IMR-90 (cell line): Measurements from ENCODE around the gene LYRM4. TPM values are rescaled to one million over a fixed set of nuclear protein-coding genes. Genes with fewer than 3 reads are reported as not detected.

Experiments used
- ATAC-seq: fragments of 200-7000 bp; cut with Tn5 transposase; 2 replicates; pipeline ENCODE4 v1.9.1; 2020; ENCODE audit warnings: low read depth, mild to moderate bottlenecking, moderate library complexity
- BruUV-seq: library from RNA; stranded (reverse); fragments of 400-500 nt; replicated peaks from 2 replicates; lab custom pipeline; 2021; lab: Mats Ljungman, UMichigan
- CTCF ChIA-PET: fragments of 300-600 bp; formaldehyde crosslinking; extraction: SDS; loops from one replicate; lab custom pipeline; 2021; ENCODE audit warnings: antibody characterized with exemption; lab: Yijun Ruan, JAX
- POLR2A ChIA-PET: fragments of 300-600 bp; sonication (Branson Sonifier 250); formaldehyde crosslinking; loops from one replicate; lab custom pipeline; 2022; ENCODE audit warnings: antibody characterized with exemption; ENCODE audit not compliant: unreplicated experiment; lab: Charles Lee
- DNase-seq: peaks from one replicate; pipeline ENCODE4 v3.0.0; 2013
- H2AFZ ChIP-seq: replicated peaks from 2 replicates; pipeline ENCODE3; 2013; ENCODE audit warnings: low read length, mild to moderate bottlenecking; ENCODE audit not compliant: poor library complexity
- H2AK5ac ChIP-seq: 2 replicates; pipeline ENCODE4 v1.6.1; 2013; ENCODE audit warnings: low read depth, low read length, inconsistent platforms
- H2AK9ac ChIP-seq: replicated peaks from 2 replicates; pipeline ENCODE3; 2013; ENCODE audit warnings: mild to moderate bottlenecking, low read depth, low read length, moderate library complexity; ENCODE audit not compliant: poor library complexity
- H2BK120ac ChIP-seq: 2 replicates; pipeline ENCODE4 v1.6.1; 2013; ENCODE audit warnings: low read depth, low read length, inconsistent platforms
- H2BK15ac ChIP-seq: 3 replicates; pipeline ENCODE4 v1.6.1; 2013; ENCODE audit warnings: low read depth, low read length, inconsistent platforms
- H2BK20ac ChIP-seq: 2 replicates; pipeline ENCODE4 v1.6.1; 2013; ENCODE audit warnings: low read depth, mild to moderate bottlenecking, inconsistent platforms, low read length, moderate library complexity
- H2BK5ac ChIP-seq: 2 replicates; pipeline ENCODE4 v1.6.1; 2013; ENCODE audit warnings: mild to moderate bottlenecking, low read depth, low read length, inconsistent platforms; ENCODE audit not compliant: poor library complexity, severe bottlenecking
- H3K14ac ChIP-seq: replicated peaks from 2 replicates; pipeline ENCODE4 v1.6.1; 2013; ENCODE audit warnings: low read depth, low read length, inconsistent platforms
- H3K18ac ChIP-seq: 2 replicates; pipeline ENCODE4 v1.6.1; 2013; ENCODE audit warnings: low read depth, low read length, control low read depth
- H3K23ac ChIP-seq: 2 replicates; pipeline ENCODE4 v1.6.1; 2013; ENCODE audit warnings: low read depth, low read length, inconsistent platforms
- H3K27ac ChIP-seq: 2 replicates; pipeline ENCODE4 v1.5.1; 2013; ENCODE audit warnings: mild to moderate bottlenecking, control low read depth, low read length; ENCODE audit not compliant: insufficient read depth
- H3K27me3 ChIP-seq: 2 replicates; pipeline ENCODE4 v1.6.1; 2013; ENCODE audit warnings: low read length; ENCODE audit not compliant: control insufficient read depth, insufficient read depth
- H3K36me3 ChIP-seq: 2 replicates; pipeline ENCODE4 v1.6.1; 2013; ENCODE audit warnings: low read length, mixed read lengths; ENCODE audit not compliant: control insufficient read depth, insufficient read depth
- H3K4ac ChIP-seq: 2 replicates; pipeline ENCODE4 v1.6.1; 2013; ENCODE audit warnings: low read depth, low read length, inconsistent platforms
- H3K4me1 ChIP-seq: 2 replicates; pipeline ENCODE4 v1.6.1; 2013; ENCODE audit warnings: low read length, mixed read lengths; ENCODE audit not compliant: control insufficient read depth, insufficient read depth
- H3K4me2 ChIP-seq: 2 replicates; pipeline ENCODE4 v1.6.1; 2013; ENCODE audit warnings: low read depth, mild to moderate bottlenecking, control low read depth, low read length, moderate library complexity
- H3K4me3 ChIP-seq: 2 replicates; pipeline ENCODE4 v1.5.1; 2013; ENCODE audit warnings: low read depth, mild to moderate bottlenecking, control low read depth, low read length, moderate library complexity; ENCODE audit not compliant: insufficient read depth
- H3K56ac ChIP-seq: 2 replicates; pipeline ENCODE4 v1.6.1; 2013; ENCODE audit warnings: low read length, inconsistent platforms; ENCODE audit not compliant: insufficient read depth; ENCODE audit errors: extremely low read depth
- H3K79me1 ChIP-seq, 2 experiments: 2 replicates each; pipeline ENCODE4 v1.6.1; 2013; ENCODE audit warnings: low read length in 2 of 2, inconsistent platforms in 1 of 2, low read depth in 1 of 2
- H3K9ac ChIP-seq: 2 replicates; pipeline ENCODE4 v1.6.1; 2013; ENCODE audit warnings: low read depth, low read length, control low read depth
- H3K9me1 ChIP-seq: 2 replicates; pipeline ENCODE4 v1.6.1; 2013; ENCODE audit warnings: low read length, inconsistent platforms; ENCODE audit not compliant: insufficient read depth
- H3K9me3 ChIP-seq: 2 replicates; pipeline ENCODE4 v1.6.1; 2013; ENCODE audit warnings: low read length; ENCODE audit not compliant: control insufficient read depth, insufficient read depth
- H4K20me1 ChIP-seq: 2 replicates; pipeline ENCODE4 v1.6.1; 2013; ENCODE audit warnings: low read length, inconsistent platforms; ENCODE audit not compliant: insufficient read depth
- H4K5ac ChIP-seq: 2 replicates; pipeline ENCODE4 v1.6.1; 2013; ENCODE audit warnings: mild to moderate bottlenecking, low read depth, low read length, control low read depth
- H4K8ac ChIP-seq, 2 experiments: 2 replicates each; pipeline ENCODE4 v1.6.1; 2013; ENCODE audit warnings: low read depth in 2 of 2, low read length in 2 of 2, control low read depth in 1 of 2, inconsistent platforms in 1 of 2
- H4K91ac ChIP-seq: 2 replicates; pipeline ENCODE4 v1.6.1; 2013; ENCODE audit warnings: low read depth, low read length, inconsistent platforms; ENCODE audit not compliant: insufficient read depth
- CEBPB ChIP-seq: IDR thresholded peaks from 2 replicates; pipeline ENCODE4 v1.6.1; 2012; ENCODE audit warnings: low read depth, low read length, improper control_type of control experiment
- MAZ ChIP-seq: IDR thresholded peaks from 2 replicates; pipeline ENCODE4 v1.6.1; 2012; ENCODE audit warnings: low read depth, mild to moderate bottlenecking, low read length, improper control_type of control experiment, moderate library complexity, borderline replicate concordance
- WGBS, 2 experiments: methylation state at CpG; one replicate each; pipeline versions ENCODE4 v1.1.5 to v1.1.7; 2013; ENCODE audit warnings: missing lambda C conversion rate in 2 of 2; ENCODE audit not compliant: insufficient read length in 1 of 2; ENCODE audit errors: extremely low coverage in 2 of 2; 5-methylcytosine and 5-hydroxymethylcytosine counted together
- dilution Hi-C: fragments of 300-500 bp; cut with HindIII; formaldehyde crosslinking; loops from one replicate; pipeline ENCODE4 v1.14.3; 2018; ENCODE audit warnings: low sequenced_read_pairs; ENCODE audit not compliant: unreplicated experiment
- in situ Hi-C: fragments of 300-500 bp; cut with MboI; formaldehyde crosslinking; loops from 3 replicates; pipeline ENCODE4 v1.14.3; 2019; ENCODE audit warnings: low sequenced_read_pairs, inconsistent platforms, mixed read lengths
- intact Hi-C: fragments of 100-400 bp; cut with micrococcal nuclease; formaldehyde crosslinking; loops from 2 replicates; pipeline ENCODE4 v1.10.0; 2022
- polyA plus RNA-seq, 3 experiments: library from polyadenylated mRNA; depleted of rRNA; stranded (reverse); fragments of >200 nt; gene quantifications; 2 replicates each; pipeline ENCODE4 v1.2.3, GENCODE V29; 2012; ENCODE audit warnings: low replicate concordance in 1 of 3
- total RNA-seq: library from RNA; depleted of rRNA; stranded (reverse); fragments of >200 nt; gene quantifications from 2 replicates; pipeline ENCODE4 v1.2.3, GENCODE V29; 2012
- TF ChIP-seq, protein P1 (sequence below): fragments of 150-350 bp; IDR thresholded peaks from 2 replicates; pipeline ENCODE4 v1.6.1; 2017; ENCODE audit warnings: mild to moderate bottlenecking, antibody characterized with exemption, low read length, low read depth

The LYRM4 gene
- total and polyA plus RNA-seq, 2 of the 4 experiments (the other 2 are of a cell fraction), result 11.5 to 26.6 TPM

DNA sequence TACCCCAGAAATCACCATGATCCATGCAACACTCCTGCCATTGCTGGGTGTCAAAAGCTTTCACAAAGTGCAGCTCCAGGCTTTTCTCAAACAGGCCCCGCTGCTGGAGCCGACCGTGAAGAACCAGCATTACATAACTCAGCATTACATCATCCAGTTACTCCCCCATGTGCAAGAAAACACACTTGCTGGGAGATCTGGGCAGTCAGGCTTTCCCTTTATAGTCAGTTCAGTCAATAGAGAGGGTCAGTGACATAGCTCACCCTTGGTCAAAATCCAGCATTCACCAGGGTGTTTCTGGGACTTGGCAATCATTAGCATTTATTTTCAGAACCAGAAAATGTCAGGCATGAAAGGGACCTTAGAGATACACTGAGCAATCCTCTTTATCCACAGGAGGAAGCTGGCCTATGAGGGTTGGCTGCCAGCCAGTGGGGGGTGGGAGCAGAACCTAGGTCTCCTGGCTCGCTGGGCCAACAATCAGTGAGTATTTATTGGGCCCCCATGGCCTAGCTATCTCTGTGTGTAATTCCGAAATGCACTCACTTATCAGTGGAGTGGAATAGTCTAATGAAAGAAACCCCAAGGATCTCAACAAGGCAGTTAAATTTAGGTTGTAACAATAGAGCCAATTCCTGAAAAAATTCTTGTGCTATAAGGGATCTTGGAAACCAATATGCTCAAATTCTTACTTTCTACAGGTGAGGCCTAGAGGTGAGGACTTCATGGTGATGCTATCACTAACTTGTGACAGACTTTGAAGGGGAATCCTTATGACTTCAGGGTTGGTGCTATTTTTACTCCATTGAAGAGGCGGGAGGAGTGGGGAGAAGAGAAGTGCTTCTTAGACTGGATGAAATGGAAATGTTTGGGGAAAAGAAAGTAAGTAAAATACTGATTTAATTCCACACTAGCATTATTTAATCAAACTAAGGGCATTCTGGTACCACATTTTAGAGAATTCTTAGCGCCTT is 54.6 kb downstream of the LYRM4 start:
- H3K4me2 ChIP-seq, result no peak overlapping the region
- dilution Hi-C loops, result no loop called here

More for the DNA sequence above, 54.6 kb downstream of the LYRM4 start:
- Histone ChIP-seq H3K23ac (no peak overlapping the region), H4K91ac (no peak overlapping the region), H2AK5ac (no peak overlapping the region), H3K56ac (no peak overlapping the region), H3K9me3 (no peaks in the 10 kb centered on the region), H3K79me1 (peaks cover 0 to 8% of the 10 kb centered on the region in 2 experiments; a peak in 1 of 4 replicates), H4K5ac (no peak overlapping the region), H3K36me3 (no peaks in the 10 kb centered on the region), H2BK120ac (0 out of 2 replicates have a peak overlapping the region, but pooled peaks have one; percentile 40), H3K4me1 (peaks cover 10% of the 10 kb centered on the region), H4K20me1 (no peaks in the 10 kb centered on the region), H3K9me1 (peaks cover 14% of the 10 kb centered on the region), H3K9ac (no peak overlapping the region), H3K4me3 (no peak overlapping the region), H3K27me3 (no peaks in the 10 kb centered on the region), H2BK5ac (no peak overlapping the region), H3K27ac (no peak overlapping the region), H3K18ac (no peak overlapping the region), H3K4ac (no peak overlapping the region), H2AK9ac (peak overlapping the region; percentile 28), H4K8ac (no peak overlapping the region), H2BK20ac (no peak overlapping the region), H2AFZ (no peak overlapping the region), H3K14ac (no peak overlapping the region), H2BK15ac (no peak overlapping the region)
- no TSS peak for BruUV-seq
- TF ChIP-seq CEBPB (peak; percentile 60), MAZ (0 out of 2 replicates have a peak, but pooled peaks have one; percentile 16)
- TF ChIP-seq, protein P1, sequence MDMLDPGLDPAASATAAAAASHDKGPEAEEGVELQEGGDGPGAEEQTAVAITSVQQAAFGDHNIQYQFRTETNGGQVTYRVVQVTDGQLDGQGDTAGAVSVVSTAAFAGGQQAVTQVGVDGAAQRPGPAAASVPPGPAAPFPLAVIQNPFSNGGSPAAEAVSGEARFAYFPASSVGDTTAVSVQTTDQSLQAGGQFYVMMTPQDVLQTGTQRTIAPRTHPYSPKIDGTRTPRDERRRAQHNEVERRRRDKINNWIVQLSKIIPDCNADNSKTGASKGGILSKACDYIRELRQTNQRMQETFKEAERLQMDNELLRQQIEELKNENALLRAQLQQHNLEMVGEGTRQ, result no peak
- DNase-seq (peak; percentile 64), ATAC-seq (peak; percentile 52)
- in situ Hi-C loops (loop anchor here (25.0 kb wide), 1 partner anchor 1331 kb away; no protein-coding TSS in a partner anchor), intact Hi-C loops (loop anchor here (5.0 kb wide), 1 partner anchor 49 kb away; no protein-coding TSS in a partner anchor)
- POLR2A ChIA-PET, result no interaction called here
- CTCF ChIA-PET, result interaction anchor here (0.6 to 1.2 kb wide), 5 partner anchors 8 to 30 kb away, joined by 3 to 9 read pairs (median 4); no protein-coding TSS in a partner anchor
- 100% methylated on average over 1 of the region's 7 CpGs; no CpG with 5 or more reads in 1 of the 2 experiments for WGBS, 2 experiments
